HG02840 (cell line): ENCODE measurements around the gene GPC1.

Source experiments
- ATAC-seq: cut with Tn5 transposase; IDR thresholded peaks from one replicate; pipeline ENCODE4 v1.9.1; 2021; ENCODE audit warnings: mild to moderate bottlenecking, moderate library complexity, moderate number of reproducible peaks; ENCODE audit not compliant: unreplicated experiment, low FRiP score

Gene GPC1

GRCh38 chr2:240428245-240428644 is 7.2 kb upstream of the GPC1 start:
- no peak for ATAC-seq

- no peak for ATAC-seq
These were observed 6.1 kb upstream of the GPC1 start for GRCh38 chr2:240429341-240429871.

GRCh38 chr2:240429872-240430491 is 5.5 kb upstream of the GPC1 start:
- no peak for ATAC-seq

- no peak for ATAC-seq
These were observed 4.9 kb upstream of the GPC1 start for GRCh38 chr2:240430595-240430994.

- ATAC-seq = no peak
These were observed 4.2 kb upstream of the GPC1 start for GRCh38 chr2:240431271-240431660.

- ATAC-seq = no peak
These were observed 3.6 kb upstream of the GPC1 start for GRCh38 chr2:240431661-240432424.

GRCh38 chr2:240432430-240432819 is 3.0 kb upstream of the GPC1 start:
- ATAC-seq = no peak

- ATAC-seq = no peak
These were observed 2.4 kb upstream of the GPC1 start for GRCh38 chr2:240432820-240433801.

- no peak for ATAC-seq
These were observed 1.3 kb upstream of the GPC1 start for GRCh38 chr2:240433973-240434727.

- ATAC-seq = no peak
These were observed 571 bp upstream of the GPC1 start for GRCh38 chr2:240434728-240435456.

- ATAC-seq = no peak
These were observed 652 bp downstream of the GPC1 start for GRCh38 chr2:240435948-240436682.

- no peak for ATAC-seq
These were observed 1.5 kb downstream of the GPC1 start for GRCh38 chr2:240436683-240437550.

GRCh38 chr2:240437551-240437860 is 2.0 kb downstream of the GPC1 start:
- ATAC-seq = no peak

- ATAC-seq = no peak
These were observed 2.7 kb downstream of the GPC1 start for GRCh38 chr2:240437861-240438809.

- no peak for ATAC-seq
These were observed 3.6 kb downstream of the GPC1 start for GRCh38 chr2:240438810-240439697.

- ATAC-seq = no peak
These were observed 4.3 kb downstream of the GPC1 start for GRCh38 chr2:240439698-240440151.
